Measurements from ENCODE around the gene RASA3. TPM values are rescaled to one million over a fixed set of nuclear protein-coding genes. Genes with fewer than 3 reads are reported as not detected.
"Not testable (repeated sequence)": the region's sequence is repeated elsewhere in the genome, so short reads cannot be mapped to it uniquely, and the experiment has no call there.

RASA3 gene
- total RNA-seq, 2 donors from 2014 or later, result 39.4 to 44.1 TPM

- no peaks in the 10 kb centered on the region for H3K9me3 Mint-ChIP-seq
- H3K27ac Mint-ChIP-seq, result peak overlapping the region in 1 of 2 donors; percentile 77
- ATAC-seq (no peak), DNase-seq (ENCODE audit: low spot score in 2 of 2) (no peak)
- peaks cover 0 to 5% of the 10 kb centered on the region in 2 donors for H3K36me3 Mint-ChIP-seq
Observed at GRCh38 chr13:114105521-114106225, 26.8 kb downstream of the RASA3 start.

DNA sequence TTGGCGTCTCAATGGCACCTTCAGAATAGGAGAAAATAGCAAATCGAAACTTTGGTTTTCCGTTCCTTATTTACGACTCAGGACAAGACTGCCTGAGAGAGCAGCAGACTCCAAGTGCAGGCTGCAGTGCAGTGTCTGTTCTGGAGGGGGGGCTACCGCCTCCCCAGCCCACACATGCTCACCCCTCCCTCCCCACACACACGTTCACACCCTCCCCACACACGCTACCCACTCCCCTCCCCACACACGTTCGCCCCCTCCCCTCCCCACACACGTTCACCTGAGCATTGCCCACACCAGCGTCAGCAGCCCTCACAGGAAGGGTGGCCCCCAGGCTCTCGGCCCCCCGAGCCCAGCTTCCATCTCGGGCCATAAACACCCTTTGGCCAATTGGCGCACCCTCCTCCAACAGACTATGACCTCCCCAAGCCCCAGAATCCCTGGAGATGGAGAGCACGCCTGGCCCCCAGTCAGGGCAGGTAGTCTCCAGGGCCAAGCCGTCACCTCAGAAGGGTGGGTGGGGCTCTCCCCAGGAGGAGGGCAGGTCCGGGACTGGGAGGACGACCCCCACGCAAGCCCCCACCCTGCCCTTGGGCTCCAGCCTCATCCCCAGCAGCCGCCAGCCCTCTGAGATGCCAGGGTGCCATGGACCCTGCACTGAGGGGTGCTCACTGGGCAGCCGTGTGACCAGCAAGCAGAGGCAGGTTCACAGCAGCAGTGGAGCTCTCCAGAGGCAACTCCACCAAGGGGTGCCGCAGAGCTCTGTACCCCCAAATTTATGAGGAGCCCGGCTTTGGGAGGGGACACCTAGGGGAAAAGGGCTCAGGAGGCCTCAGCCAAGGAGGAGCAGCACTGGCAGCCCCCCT is 27.5 kb downstream of the RASA3 start:
- no peak for DNase-seq (ENCODE audit: low spot score in 2 of 2)
- ATAC-seq, result peak in 1 of 2 donors; percentile 11
- H3K9me3 Mint-ChIP-seq, result no peaks in the 10 kb centered on the region
- peak overlapping the region; percentile 74 to 77 for H3K27ac Mint-ChIP-seq
- H3K36me3 Mint-ChIP-seq, result peaks cover 0 to 5% of the 10 kb centered on the region in 2 donors

DNA sequence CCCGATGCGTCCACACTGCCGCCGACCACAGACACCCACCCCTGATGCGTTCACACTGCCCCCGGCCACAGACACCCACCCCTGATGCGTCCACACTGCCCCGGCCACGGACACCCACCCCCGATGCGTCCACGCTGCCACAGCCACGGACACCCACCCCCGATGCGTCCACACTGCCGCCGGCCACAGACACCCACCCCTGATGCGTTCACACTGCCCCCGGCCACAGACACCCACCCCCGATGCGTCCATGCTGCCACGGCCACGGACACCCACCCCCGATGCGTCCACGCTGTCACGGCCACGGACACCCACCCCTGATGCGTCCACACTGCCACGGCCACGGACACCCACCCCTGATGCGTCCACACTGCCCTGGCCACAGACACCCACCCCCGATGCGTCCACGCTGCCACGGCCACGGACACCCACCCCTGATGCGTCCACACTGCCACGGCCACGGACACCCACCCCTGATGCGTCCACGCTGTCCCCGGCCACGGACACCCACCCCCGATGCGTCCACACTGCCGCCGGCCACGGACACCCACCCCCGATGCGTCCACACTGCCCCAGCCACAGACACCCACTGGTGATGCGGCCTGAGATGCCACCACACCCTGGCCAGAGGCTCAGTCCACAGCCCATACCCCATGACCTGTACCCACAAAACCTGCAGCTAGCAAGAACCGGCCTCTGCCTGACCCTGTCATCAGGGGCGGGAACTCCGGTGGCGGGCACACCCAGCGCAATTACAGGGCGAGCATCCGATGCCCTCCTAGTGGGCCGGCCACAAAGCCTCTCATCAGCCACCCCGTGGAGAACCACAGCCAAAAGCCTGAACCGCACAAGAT is 28.4 kb downstream of the RASA3 start:
- DNase-seq (ENCODE audit: low spot score in 2 of 2) (no peak), ATAC-seq (no peak)
- Mint-ChIP-seq H3K9me3 (no peaks in the 10 kb centered on the region), H3K36me3 (peaks cover 0 to 5% of the 10 kb centered on the region in 2 donors), H3K27ac (peak overlapping the region; percentile 69 to 74)

DNA sequence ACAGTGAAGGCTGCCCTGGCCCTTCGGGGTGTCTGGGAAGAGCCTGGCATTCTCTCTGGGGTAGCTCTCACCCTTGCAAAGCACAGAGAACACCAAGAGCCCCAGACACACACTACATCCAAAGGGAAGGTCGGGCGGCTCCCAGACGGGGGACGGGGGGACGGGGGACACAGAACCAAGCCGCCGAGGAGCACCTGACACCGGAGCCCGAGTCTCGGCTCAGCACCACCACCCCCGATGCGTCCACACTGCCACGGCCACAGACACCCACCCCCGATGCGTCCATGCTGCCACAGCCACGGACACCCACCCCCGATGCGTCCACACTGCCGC is 29.2 kb downstream of the RASA3 start:
- peak overlapping the region; percentile 27 to 60 for H3K27ac Mint-ChIP-seq
- H3K9me3 Mint-ChIP-seq; H3K36me3 Mint-ChIP-seq; DNase-seq (ENCODE audit: low spot score in 2 of 2): not testable (repeated sequence)
- peak in 1 of 2 donors; percentile 17 for ATAC-seq

DNA sequence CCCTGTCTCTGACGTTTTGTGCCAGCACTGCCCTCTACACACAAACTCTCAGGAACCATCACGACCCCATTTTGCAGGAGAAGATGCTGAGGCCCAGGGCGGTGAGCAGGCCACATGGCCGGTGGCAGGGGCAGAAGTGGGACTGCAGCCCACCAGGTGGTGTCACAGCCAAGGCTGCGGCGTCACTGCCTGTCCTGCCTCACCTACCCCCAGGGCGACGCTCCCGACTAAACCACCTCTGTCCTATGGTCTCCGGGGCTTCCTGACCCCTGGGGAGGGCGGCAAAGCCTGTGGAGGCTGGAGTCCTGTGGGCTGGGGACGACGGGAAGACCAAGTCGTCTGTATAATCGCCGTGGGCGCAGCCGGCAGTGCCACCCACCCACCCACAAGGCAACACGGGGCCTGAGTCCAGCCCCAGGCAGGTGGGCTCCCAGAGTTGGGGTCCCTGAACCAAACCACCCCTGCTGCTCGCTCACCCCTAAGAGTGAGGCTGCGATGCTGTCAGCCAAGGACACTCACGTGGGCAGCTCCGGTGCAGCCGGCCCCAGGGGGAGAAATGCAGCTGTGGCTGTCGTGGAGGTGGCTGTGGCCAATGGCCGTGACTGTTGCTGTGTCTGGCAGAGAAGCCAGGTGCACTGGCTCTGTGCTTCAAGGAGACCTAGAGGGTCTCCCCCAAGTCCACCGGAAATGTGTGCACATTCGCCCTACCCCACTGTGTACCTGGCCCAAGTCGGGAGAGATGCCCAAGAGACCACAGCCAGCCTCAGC is 29.7 kb downstream of the RASA3 start:
- no peaks in the 10 kb centered on the region for H3K9me3 Mint-ChIP-seq
- H3K36me3 Mint-ChIP-seq, result peaks cover 0 to 5% of the 10 kb centered on the region in 2 donors
- DNase-seq (ENCODE audit: low spot score in 2 of 2), result no peak
- peak in 1 of 2 donors; percentile 3 for ATAC-seq
- peak overlapping the region; percentile 27 to 60 for H3K27ac Mint-ChIP-seq

DNA sequence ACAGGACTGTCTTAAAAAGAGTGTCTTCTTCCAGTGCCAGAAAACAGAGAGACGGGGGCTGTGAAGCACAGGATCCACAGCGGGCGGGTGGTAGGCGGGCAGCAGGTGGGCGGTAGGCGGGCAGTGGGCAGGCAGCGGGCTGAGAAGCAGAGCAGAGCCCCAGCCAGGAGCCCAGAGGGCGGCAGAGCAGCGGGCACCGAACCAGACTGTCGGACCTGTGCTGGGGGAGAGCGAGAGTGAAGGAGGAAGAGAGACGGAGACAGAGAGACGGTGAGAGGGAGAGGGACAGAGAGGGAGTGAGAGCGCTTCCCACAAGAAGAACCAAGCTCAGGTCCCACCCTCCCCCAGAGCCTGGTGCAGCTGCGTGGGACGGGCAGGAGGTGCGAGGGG is 30.3 kb downstream of the RASA3 start:
- Mint-ChIP-seq H3K9me3 (no peaks in the 10 kb centered on the region), H3K36me3 (peaks cover 0 to 6% of the 10 kb centered on the region in 2 donors), H3K27ac (peak overlapping the region; percentile 54 to 79)
- peak in 1 of 2 donors; percentile 14 for ATAC-seq
- no peak for DNase-seq (ENCODE audit: low spot score in 2 of 2)

GRCh38 chr13:114101358-114102130 is 30.9 kb downstream of the RASA3 start:
- H3K27ac Mint-ChIP-seq, result peak overlapping the region in 1 of 2 donors; percentile 54
- DNase-seq (ENCODE audit: low spot score in 2 of 2), result no peak
- peaks cover 0 to 12% of the 10 kb centered on the region in 2 donors for H3K36me3 Mint-ChIP-seq
- no peaks in the 10 kb centered on the region for H3K9me3 Mint-ChIP-seq
- ATAC-seq, result no peak

DNA sequence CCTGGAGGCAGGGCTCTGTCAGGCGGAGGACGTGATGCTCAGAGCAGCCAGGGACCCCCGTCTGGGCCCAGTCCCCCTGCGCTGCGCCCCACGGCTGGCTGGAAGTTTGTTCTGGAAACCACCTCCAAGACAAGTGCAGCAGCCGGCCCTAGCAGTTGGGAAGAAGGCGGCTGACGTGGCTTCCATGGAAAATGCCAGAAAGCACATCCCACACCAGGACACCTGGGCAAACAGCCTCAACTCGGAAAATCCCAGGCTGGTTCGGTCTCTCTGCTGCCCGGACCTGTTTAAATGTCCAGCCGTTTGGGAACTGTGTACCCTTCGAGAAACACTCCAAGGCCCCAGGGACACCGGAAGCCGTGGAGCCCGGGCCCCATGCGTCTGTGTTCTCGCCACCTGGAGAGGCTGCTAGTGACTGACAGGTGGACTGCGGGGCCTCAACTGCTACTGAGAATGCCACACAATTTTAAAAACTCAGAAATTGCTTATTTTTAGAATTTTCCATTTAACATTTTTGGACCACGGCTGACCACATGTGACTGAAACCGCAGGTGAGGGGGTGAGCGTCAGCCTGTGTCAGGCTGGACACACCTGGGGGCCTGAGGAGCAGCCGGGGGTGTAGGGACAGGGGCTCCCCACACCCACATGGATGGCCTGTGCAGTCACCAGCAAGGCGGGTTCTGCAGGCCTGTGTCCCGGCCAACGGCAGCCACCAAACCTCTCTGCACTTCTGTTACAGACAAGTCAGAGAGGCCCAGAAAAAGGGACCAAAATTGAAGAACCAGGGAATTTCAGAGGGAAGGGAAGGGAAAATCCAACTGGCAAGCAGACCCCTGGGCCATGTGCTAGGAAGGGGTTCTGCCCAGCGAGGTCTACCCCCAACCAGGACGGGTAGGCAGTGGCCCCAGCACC is 31.7 kb downstream of the RASA3 start:
- H3K9me3 Mint-ChIP-seq, result no peaks in the 10 kb centered on the region
- peaks cover 0 to 20% of the 10 kb centered on the region in 2 donors for H3K36me3 Mint-ChIP-seq
- ATAC-seq, result no peak
- no peak for DNase-seq (ENCODE audit: low spot score in 2 of 2)
- H3K27ac Mint-ChIP-seq, result peak overlapping the region in 1 of 2 donors; percentile 69

DNA sequence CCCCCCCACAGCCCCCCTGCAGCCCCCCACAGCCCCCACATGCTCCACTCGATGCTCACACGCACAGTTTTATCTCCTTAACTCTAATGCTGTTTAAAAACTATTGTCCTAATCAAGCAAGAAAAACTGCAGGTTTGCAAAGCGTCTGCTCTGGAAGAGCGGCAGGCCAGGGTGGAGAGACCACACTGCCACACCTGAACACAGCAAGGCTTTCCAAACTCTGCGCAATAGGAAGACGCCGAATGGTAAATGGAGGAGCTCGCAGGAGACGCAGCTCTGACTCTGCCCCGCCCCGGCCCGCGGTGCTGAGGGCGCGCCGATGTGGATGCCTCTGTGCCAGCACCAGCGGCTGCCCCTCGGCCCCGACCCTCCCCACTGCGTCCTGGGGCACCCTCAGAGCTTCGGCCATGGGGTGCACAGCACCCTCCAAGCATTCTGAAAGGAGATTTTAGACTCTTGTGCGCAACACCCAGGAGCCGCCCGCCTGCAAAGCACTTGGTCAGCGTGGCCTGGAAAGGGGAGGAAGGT is 32.4 kb downstream of the RASA3 start:
- ATAC-seq, result peak in 1 of 2 donors; percentile 18
- peaks cover 0 to 27% of the 10 kb centered on the region in 2 donors for H3K36me3 Mint-ChIP-seq
- no peak for DNase-seq (ENCODE audit: low spot score in 2 of 2)
- H3K27ac Mint-ChIP-seq, result peak overlapping the region; percentile 69 to 90
- no peaks in the 10 kb centered on the region for H3K9me3 Mint-ChIP-seq

- DNase-seq (ENCODE audit: low spot score in 2 of 2) (no peak), ATAC-seq (peak in 1 of 2 donors; percentile 15)
- peaks cover 1 to 24% of the 10 kb centered on the region in 2 donors for H3K36me3 Mint-ChIP-seq
- no peak overlapping the region for H3K27ac Mint-ChIP-seq
- peaks cover under 1 to 2% of the 10 kb centered on the region in 2 donors for H3K9me3 Mint-ChIP-seq
Observed at GRCh38 chr13:114099191-114099590, 33.2 kb downstream of the RASA3 start.

DNA sequence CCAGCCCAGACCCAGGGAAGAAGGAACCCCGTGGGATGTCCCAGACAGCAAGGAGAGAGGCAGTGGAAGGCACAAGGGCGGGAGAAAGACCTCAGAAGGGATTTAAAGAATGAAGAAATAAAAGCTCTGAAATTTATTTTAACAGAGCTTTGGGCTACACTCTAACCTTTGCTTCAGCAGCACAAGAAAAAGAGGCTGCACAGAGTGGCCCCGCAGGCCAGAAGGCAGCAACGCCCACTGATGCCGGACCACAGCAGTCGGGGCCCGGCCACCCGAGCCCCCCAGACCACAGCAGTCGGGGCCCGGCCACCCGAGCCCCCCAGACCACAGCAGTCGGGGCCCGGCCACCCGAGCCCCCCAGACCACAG is 33.8 kb downstream of the RASA3 start:
- Mint-ChIP-seq H3K27ac (peak overlapping the region in 1 of 2 donors; percentile 85), H3K36me3 (peaks cover 6 to 28% of the 10 kb centered on the region in 2 donors)
- not testable (repeated sequence) for H3K9me3 Mint-ChIP-seq; DNase-seq (ENCODE audit: low spot score in 2 of 2); ATAC-seq

GRCh38 chr13:114097893-114098688 is 34.3 kb downstream of the RASA3 start:
- no peak for DNase-seq (ENCODE audit: low spot score in 2 of 2)
- no peak for ATAC-seq
- H3K9me3 Mint-ChIP-seq, result peaks cover 10 to 12% of the 10 kb centered on the region in 2 donors
- peaks cover 12 to 34% of the 10 kb centered on the region in 2 donors for H3K36me3 Mint-ChIP-seq
- peak overlapping the region; percentile 85 to 90 for H3K27ac Mint-ChIP-seq

DNA sequence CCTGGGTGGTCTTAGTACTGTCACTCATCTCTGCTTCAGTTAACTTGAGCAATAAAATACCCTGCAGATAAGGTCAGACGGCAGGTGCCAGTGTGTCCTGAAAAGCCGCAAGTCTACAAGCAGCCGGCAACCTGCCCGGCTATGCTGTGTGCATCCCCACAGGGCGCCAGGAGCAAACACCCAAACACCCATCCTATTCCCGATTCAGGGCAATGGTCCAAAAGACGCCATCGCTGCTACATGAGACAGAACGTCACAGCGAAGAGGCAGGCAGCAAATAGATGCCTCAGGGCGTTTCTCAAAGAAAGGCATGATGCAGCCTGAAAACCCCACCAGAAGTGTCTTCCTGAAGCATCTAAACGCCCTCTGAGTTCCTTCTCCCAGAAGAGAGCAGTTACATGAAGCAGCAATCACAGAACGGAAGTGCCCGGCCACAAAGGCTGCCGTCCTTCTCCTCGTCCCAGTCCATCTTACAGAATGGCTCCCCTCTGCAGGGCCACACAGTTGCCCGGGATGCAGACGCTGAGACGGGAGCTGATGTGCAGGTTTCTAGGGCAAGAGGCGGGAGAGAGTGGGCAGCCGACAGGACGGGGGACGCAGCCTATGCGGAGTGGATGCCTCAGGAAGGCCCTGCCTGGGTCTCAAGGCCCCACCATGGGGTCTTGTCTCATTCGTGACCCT is 35.1 kb downstream of the RASA3 start:
- peaks cover 10 to 12% of the 10 kb centered on the region in 2 donors for H3K9me3 Mint-ChIP-seq
- peak overlapping the region; percentile 23 to 85 for H3K27ac Mint-ChIP-seq
- no peak for DNase-seq (ENCODE audit: low spot score in 2 of 2)
- peaks cover 12 to 37% of the 10 kb centered on the region in 2 donors for H3K36me3 Mint-ChIP-seq
- no peak for ATAC-seq

Measured in activated naive CD4-positive, alpha-beta T cell treated with anti-CD3 and anti-CD28 coated beads, Interleukin-2, amount 50 U/mL, for 72 hours (primary cell).